GM13976 (cell line): ENCODE measurements around the gene PTRH2.

Experiments
- DNase-seq: peaks from one replicate; pipeline ENCODE4 v3.0.0; 2012; ENCODE audit warnings: low spot score
- CTCF ChIP-seq: IDR thresholded peaks from 2 replicates; pipeline ENCODE4 v1.5.1; 2012; ENCODE audit warnings: borderline replicate concordance, mild to moderate bottlenecking; ENCODE audit not compliant: insufficient read depth; ENCODE audit errors: extremely low read depth, missing control alignments, control extremely low read depth
- in situ Hi-C: fragments of 300-500 bp; cut with MboI; formaldehyde crosslinking; loops from one replicate; pipeline ENCODE4 v1.12.0; 2022; ENCODE audit warnings: low sequenced_read_pairs, mixed read lengths, inconsistent platforms; ENCODE audit not compliant: unreplicated experiment

The PTRH2 gene

GRCh38 chr17:59752446-59752845, 45.2 kb upstream of the PTRH2 start:
- no peak for DNase-seq
- TF ChIP-seq CTCF: no peak
- in situ Hi-C loops: loop anchor here (10.0 kb wide), 1 partner anchor 282 kb away; no protein-coding TSS in a partner anchor

- in situ Hi-C loops: loop anchor here (10.0 kb wide), 1 partner anchor 283 kb away; no protein-coding TSS in a partner anchor
- DNase-seq: peak; percentile 28
- TF ChIP-seq CTCF: no peak
Observed at GRCh38 chr17:59751955-59752413, 44.8 kb upstream of the PTRH2 start.

- DNase-seq: no peak
- in situ Hi-C loops: no loop called here
- no peak for TF ChIP-seq CTCF
Observed at GRCh38 chr17:59748591-59748990, 41.4 kb upstream of the PTRH2 start.

GRCh38 chr17:59746849-59747445, 39.7 kb upstream of the PTRH2 start:
- peak; percentile 48 for DNase-seq
- in situ Hi-C loops: no loop called here
- TF ChIP-seq CTCF: peak; percentile 44

- no peak for TF ChIP-seq CTCF
- no peak for DNase-seq
- in situ Hi-C loops: no loop called here
Observed at GRCh38 chr17:59745040-59745439, 37.8 kb upstream of the PTRH2 start.

GRCh38 chr17:59743842-59744241, 36.6 kb upstream of the PTRH2 start:
- no peak for DNase-seq
- in situ Hi-C loops: no loop called here
- no peak for TF ChIP-seq CTCF
